PC-3 (cell line): ENCODE results near the gene ATP10B. TPM values are rescaled to one million over a fixed set of nuclear protein-coding genes. Genes with fewer than 3 reads are reported as not detected.

Experiments
- ATAC-seq: fragments of 200-7000 bp; cut with Tn5 transposase; 2 replicates; pipeline ENCODE4 v1.9.1; 2020; ENCODE audit warnings: mild to moderate bottlenecking, moderate library complexity
- BruUV-seq: library from RNA; stranded (reverse); fragments of 400-500 nt; replicated peaks from 2 replicates; lab custom pipeline; 2021; lab: Mats Ljungman, UMichigan
- CTCF ChIA-PET: fragments of 300-600 bp; sonication (Branson Sonifier 250); formaldehyde crosslinking; loops from one replicate; lab custom pipeline; 2022; ENCODE audit warnings: antibody characterized with exemption; lab: Charles Lee
- POLR2A ChIA-PET: fragments of 300-600 bp; sonication (Branson Sonifier 250); formaldehyde crosslinking; loops from one replicate; lab custom pipeline; 2022; ENCODE audit warnings: antibody characterized with exemption; ENCODE audit not compliant: unreplicated experiment; lab: Charles Lee
- DNase-seq: peaks from one replicate; pipeline ENCODE4 v3.0.0-alpha.2; 2015
- H2AFZ ChIP-seq: fragments of 300-600 bp; sonication (generic); 2 replicates; pipeline ENCODE4 v1.6.0; 2016; ENCODE audit warnings: antibody characterized with exemption, low read length
- H3F3A ChIP-seq: fragments of 300-600 bp; sonication (generic); one replicate; pipeline ENCODE4 v1.6.0; 2017; ENCODE audit warnings: antibody characterized with exemption, low read length, control low read depth, mild to moderate bottlenecking; ENCODE audit not compliant: unreplicated experiment
- H3K27ac ChIP-seq: fragments of 300-600 bp; sonication (generic); 2 replicates; pipeline ENCODE4 v1.5.1; 2016; ENCODE audit warnings: mild to moderate bottlenecking, low read length
- H3K27me3 ChIP-seq: fragments of 300-600 bp; sonication (generic); 2 replicates; pipeline ENCODE4 v1.6.1; 2016; ENCODE audit warnings: low read length, mixed read lengths
- H3K36me3 ChIP-seq: fragments of 300-600 bp; sonication (generic); 2 replicates; pipeline ENCODE4 v1.6.1; 2016; ENCODE audit warnings: low read depth, mixed run types, low read length, mixed read lengths
- H3K4me1 ChIP-seq: fragments of 300-600 bp; sonication (generic); 2 replicates; pipeline ENCODE4 v1.5.1; 2016; ENCODE audit warnings: low read length; ENCODE audit not compliant: insufficient read depth
- H3K4me2 ChIP-seq: fragments of 300-600 bp; sonication (generic); 2 replicates; pipeline ENCODE4 v1.6.0; 2016; ENCODE audit warnings: low read length
- H3K4me3 ChIP-seq: fragments of 300-600 bp; sonication (generic); 2 replicates; pipeline ENCODE4 v1.5.1; 2016; ENCODE audit warnings: mild to moderate bottlenecking, low read length, mixed read lengths
- H3K79me2 ChIP-seq: fragments of 300-600 bp; sonication (generic); 2 replicates; pipeline ENCODE4 v1.6.1; 2017; ENCODE audit warnings: low read length, mixed read lengths
- H3K9ac ChIP-seq: fragments of 300-600 bp; sonication (generic); 2 replicates; pipeline ENCODE4 v1.6.0; 2016; ENCODE audit warnings: mild to moderate bottlenecking, low read length
- H3K9me2 ChIP-seq: fragments of 300-600 bp; sonication (generic); replicated peaks from 2 replicates; pipeline ENCODE4 v1.6.1; 2016; ENCODE audit warnings: mixed run types, low read length, mixed read lengths
- H3K9me3 ChIP-seq: fragments of 300-600 bp; sonication (generic); 2 replicates; pipeline ENCODE4 v1.6.1; 2016; ENCODE audit warnings: low read length, mixed read lengths
- H4K20me1 ChIP-seq: fragments of 300-600 bp; sonication (generic); 2 replicates; pipeline ENCODE4 v1.6.1; 2016; ENCODE audit warnings: low read length, mixed read lengths
- EZH2 ChIP-seq: fragments of 300-600 bp; sonication (generic); IDR thresholded peaks from one replicate; pipeline ENCODE4 v1.6.1; 2017; ENCODE audit warnings: antibody characterized with exemption, mild to moderate bottlenecking, low read length; ENCODE audit not compliant: unreplicated experiment
- EZH2phosphoT487 ChIP-seq: fragments of 300-600 bp; sonication (generic); IDR thresholded peaks from 2 replicates; pipeline ENCODE4 v1.6.1; 2018; ENCODE audit warnings: mild to moderate bottlenecking, antibody characterized with exemption, low read length, borderline replicate concordance
- intact Hi-C: fragments of 100-400 bp; cut with micrococcal nuclease; formaldehyde crosslinking; loops from 2 replicates; pipeline ENCODE4 v1.9.0; 2023
- total RNA-seq: library from RNA; depleted of rRNA; stranded (reverse); fragments of >200 nt; gene quantifications from 2 replicates; pipeline ENCODE4 v1.2.3, GENCODE V29; 2014
- TF ChIP-seq, protein P1 (sequence below): fragments of 300-600 bp; sonication (generic); conservative IDR thresholded peaks from 2 replicates; pipeline ENCODE4 v1.5.1; 2017; ENCODE audit warnings: antibody characterized with exemption, low read depth, mild to moderate bottlenecking, low read length

The ATP10B gene
- total RNA-seq, 1 experiment from 2014 or later, result not detected

GRCh38 chr5:160792732-160793529 lies 59.1 kb downstream of the ATP10B start:
- TF ChIP-seq EZH2phosphoT487 (no peak), EZH2 (no peak)
- TF ChIP-seq, protein P1, sequence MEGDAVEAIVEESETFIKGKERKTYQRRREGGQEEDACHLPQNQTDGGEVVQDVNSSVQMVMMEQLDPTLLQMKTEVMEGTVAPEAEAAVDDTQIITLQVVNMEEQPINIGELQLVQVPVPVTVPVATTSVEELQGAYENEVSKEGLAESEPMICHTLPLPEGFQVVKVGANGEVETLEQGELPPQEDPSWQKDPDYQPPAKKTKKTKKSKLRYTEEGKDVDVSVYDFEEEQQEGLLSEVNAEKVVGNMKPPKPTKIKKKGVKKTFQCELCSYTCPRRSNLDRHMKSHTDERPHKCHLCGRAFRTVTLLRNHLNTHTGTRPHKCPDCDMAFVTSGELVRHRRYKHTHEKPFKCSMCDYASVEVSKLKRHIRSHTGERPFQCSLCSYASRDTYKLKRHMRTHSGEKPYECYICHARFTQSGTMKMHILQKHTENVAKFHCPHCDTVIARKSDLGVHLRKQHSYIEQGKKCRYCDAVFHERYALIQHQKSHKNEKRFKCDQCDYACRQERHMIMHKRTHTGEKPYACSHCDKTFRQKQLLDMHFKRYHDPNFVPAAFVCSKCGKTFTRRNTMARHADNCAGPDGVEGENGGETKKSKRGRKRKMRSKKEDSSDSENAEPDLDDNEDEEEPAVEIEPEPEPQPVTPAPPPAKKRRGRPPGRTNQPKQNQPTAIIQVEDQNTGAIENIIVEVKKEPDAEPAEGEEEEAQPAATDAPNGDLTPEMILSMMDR, result no peak
- H3K4me1 ChIP-seq, result no peaks in the 10 kb centered on the region
- H3K27ac ChIP-seq, result no peak overlapping the region
- no peak overlapping the region for H3K4me3 ChIP-seq
- ATAC-seq (no peak), DNase-seq (no peak)
- no peaks in the 10 kb centered on the region for H3K27me3 ChIP-seq
- intact Hi-C loops, result no loop called here
- POLR2A ChIA-PET, result no interaction called here
- no peaks in the 10 kb centered on the region for H3F3A ChIP-seq
- no TSS peak for BruUV-seq
- H4K20me1 ChIP-seq, result no peaks in the 10 kb centered on the region
- H3K36me3 ChIP-seq, result no peaks in the 10 kb centered on the region
- H3K9me3 ChIP-seq, result no peaks in the 10 kb centered on the region
- no peak overlapping the region for H2AFZ ChIP-seq
- no peaks in the 10 kb centered on the region for H3K79me2 ChIP-seq
- H3K9me2 ChIP-seq, result no peaks in the 10 kb centered on the region
- CTCF ChIA-PET, result no interaction called here
- H3K4me2 ChIP-seq, result no peak overlapping the region
- no peak overlapping the region for H3K9ac ChIP-seq

- ChIA-PET POLR2A (no interaction called here), CTCF (no interaction called here)
- Histone ChIP-seq H3K27ac (no peak overlapping the region), H4K20me1 (no peaks in the 10 kb centered on the region), H3K4me2 (no peak overlapping the region), H3K79me2 (no peaks in the 10 kb centered on the region), H3K9ac (no peak overlapping the region), H2AFZ (no peak overlapping the region), H3F3A (no peaks in the 10 kb centered on the region), H3K27me3 (no peaks in the 10 kb centered on the region), H3K36me3 (no peaks in the 10 kb centered on the region), H3K4me3 (no peak overlapping the region), H3K9me2 (no peaks in the 10 kb centered on the region), H3K4me1 (no peaks in the 10 kb centered on the region), H3K9me3 (no peaks in the 10 kb centered on the region)
- peak; percentile 5 for DNase-seq
- BruUV-seq, result no TSS peak
- TF ChIP-seq, protein P1, result no peak
- TF ChIP-seq EZH2, result no peak
- TF ChIP-seq EZH2phosphoT487, result no peak
- intact Hi-C loops, result no loop called here
- no peak for ATAC-seq
Observed at GRCh38 chr5:160792281-160792680, 59.7 kb downstream of the ATP10B start.

DNA sequence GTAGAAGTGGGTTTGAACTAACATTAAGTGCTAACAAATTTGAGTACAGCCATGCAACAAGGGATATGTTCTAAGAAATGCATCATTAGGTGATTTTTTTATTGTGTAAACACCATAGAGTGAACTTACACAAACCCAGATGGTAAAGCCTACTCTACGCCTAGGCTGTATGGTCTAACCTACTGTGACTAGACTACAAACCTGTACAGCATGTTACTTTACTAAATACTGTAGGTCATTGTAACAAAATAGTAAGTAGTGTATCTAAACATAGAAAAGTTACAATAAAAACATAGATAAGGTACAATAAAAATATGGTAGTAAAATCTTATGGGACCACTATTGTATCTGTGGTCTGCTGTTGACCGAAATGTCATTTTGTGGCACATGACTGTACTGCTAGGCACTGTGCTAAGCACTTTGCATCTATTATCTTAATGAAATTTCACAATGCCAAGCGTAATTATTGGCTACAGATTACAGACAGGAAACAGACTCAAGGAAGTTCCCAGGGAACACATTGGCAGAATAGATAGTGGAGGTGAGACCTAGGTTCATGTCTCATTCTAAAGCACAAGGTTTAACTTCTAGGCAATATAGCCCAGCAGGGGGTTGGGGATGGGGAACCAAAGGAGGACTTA lies 62.7 kb downstream of the ATP10B start:
- no TSS peak for BruUV-seq
- H3K27me3 ChIP-seq, result no peaks in the 10 kb centered on the region
- no peak overlapping the region for H3K27ac ChIP-seq
- H3K4me2 ChIP-seq, result no peak overlapping the region
- TF ChIP-seq, protein P1, result no peak
- TF ChIP-seq EZH2phosphoT487 (no peak), EZH2 (no peak)
- H3K36me3 ChIP-seq, result no peaks in the 10 kb centered on the region
- H3F3A ChIP-seq, result no peaks in the 10 kb centered on the region
- H3K9me2 ChIP-seq, result no peaks in the 10 kb centered on the region
- H3K9ac ChIP-seq, result no peak overlapping the region
- CTCF ChIA-PET, result no interaction called here
- DNase-seq, result no peak
- H4K20me1 ChIP-seq, result no peaks in the 10 kb centered on the region
- no peak for ATAC-seq
- intact Hi-C loops, result loop anchor here (5.0 to 10.0 kb wide), 2 partner anchors 282 to 355 kb away; no protein-coding TSS in a partner anchor
- H3K4me3 ChIP-seq, result no peak overlapping the region
- H3K79me2 ChIP-seq, result no peaks in the 10 kb centered on the region
- POLR2A ChIA-PET, result no interaction called here
- no peak overlapping the region for H2AFZ ChIP-seq
- H3K9me3 ChIP-seq, result no peaks in the 10 kb centered on the region
- H3K4me1 ChIP-seq, result no peaks in the 10 kb centered on the region
